Measurements from ENCODE around the gene PTRHD1. TPM values are rescaled to one million over a fixed set of nuclear protein-coding genes. Genes with fewer than 3 reads are reported as not detected.

The PTRHD1 gene
- total RNA-seq, 4 donors from 2014 or later, result 30.6 to 50.9 (median 40.5) TPM

DNA sequence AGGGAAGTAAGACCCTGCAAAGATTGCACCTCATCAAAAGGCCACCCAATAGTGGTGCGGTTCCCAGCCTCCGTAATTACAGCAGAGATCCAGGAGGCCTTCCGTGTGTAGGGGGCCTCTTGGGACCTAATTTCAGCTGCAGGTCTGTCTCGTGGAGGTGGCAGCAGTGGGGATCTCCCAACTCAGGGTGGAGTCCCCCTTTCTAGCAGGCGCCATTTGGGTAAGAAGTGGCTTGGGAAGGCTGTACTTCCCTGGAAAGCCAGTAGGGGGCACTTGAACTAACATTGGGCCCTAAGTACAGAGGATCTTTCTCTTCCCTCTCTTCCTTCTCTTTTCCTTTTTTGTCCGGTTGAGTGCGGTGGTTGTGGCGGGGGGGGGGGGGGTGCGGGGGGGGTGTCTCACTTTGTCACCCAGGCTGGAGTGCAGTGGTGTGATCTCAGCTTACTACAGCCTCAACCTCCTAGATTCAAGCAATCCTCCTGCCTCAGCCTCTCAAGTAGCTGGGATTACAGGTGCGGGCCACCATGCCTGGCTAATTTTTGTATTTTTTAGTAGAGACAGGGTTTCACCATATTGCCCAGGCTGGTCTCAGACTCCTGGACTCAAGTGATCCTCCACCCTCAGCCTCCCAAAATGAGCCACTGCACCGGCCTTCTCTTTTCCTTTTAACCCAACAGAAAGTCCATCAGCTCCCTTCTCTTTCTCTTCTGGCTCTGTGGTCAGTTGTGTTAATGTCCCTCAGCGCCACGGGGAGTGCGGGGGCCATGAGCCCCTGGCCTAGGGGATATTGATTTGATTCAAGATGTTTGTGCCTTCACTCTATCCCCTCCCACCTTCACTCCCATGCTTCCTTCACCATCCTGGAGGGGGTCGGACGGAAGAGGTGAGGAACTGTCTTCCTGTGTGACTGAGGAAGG, 32.0 kb upstream of the PTRHD1 start:
- peaks cover 0 to 5% (median 0%) of the 10 kb centered on the region in 4 donors for H3K36me3 ChIP-seq
- TF ChIP-seq, protein P1, sequence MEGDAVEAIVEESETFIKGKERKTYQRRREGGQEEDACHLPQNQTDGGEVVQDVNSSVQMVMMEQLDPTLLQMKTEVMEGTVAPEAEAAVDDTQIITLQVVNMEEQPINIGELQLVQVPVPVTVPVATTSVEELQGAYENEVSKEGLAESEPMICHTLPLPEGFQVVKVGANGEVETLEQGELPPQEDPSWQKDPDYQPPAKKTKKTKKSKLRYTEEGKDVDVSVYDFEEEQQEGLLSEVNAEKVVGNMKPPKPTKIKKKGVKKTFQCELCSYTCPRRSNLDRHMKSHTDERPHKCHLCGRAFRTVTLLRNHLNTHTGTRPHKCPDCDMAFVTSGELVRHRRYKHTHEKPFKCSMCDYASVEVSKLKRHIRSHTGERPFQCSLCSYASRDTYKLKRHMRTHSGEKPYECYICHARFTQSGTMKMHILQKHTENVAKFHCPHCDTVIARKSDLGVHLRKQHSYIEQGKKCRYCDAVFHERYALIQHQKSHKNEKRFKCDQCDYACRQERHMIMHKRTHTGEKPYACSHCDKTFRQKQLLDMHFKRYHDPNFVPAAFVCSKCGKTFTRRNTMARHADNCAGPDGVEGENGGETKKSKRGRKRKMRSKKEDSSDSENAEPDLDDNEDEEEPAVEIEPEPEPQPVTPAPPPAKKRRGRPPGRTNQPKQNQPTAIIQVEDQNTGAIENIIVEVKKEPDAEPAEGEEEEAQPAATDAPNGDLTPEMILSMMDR (IDR thresholded peaks at IDR 0.05), result peak; percentile 23 to 43 (median 38)
- no peak for TF ChIP-seq POLR2A (IDR thresholded peaks at IDR 0.05)
- 91 to 97% methylated on average over 7 to 16 of the region's 16 CpGs for WGBS, 2 donors (ENCODE audit: low coverage in 1 of 2)
- H3K4me3 ChIP-seq, result no peak overlapping the region
- no peaks in the 10 kb centered on the region for H3K9me3 ChIP-seq
- H3K4me1 ChIP-seq, result peaks cover 3 to 5% (median 5%) of the 10 kb centered on the region in 4 donors
- no peak for DNase-seq
- intact Hi-C loops (cut with DNase I; ENCODE audit: low total_unique reads) (no loop called here), in situ Hi-C loops (cut with MboI; ENCODE audit: low pct_ligation_motif_present in 1 of 4, low pct_unique_long_range_greater_than_20kb in 1 of 4, low sequenced_read_pairs in 3 of 4) (loop anchor here (5.0 to 10.0 kb wide), 2 partner anchors 410 to 418 kb away; no protein-coding TSS in a partner anchor)
- H3K27ac ChIP-seq, result no peak overlapping the region
- no peaks in the 10 kb centered on the region for H3K27me3 ChIP-seq

DNA sequence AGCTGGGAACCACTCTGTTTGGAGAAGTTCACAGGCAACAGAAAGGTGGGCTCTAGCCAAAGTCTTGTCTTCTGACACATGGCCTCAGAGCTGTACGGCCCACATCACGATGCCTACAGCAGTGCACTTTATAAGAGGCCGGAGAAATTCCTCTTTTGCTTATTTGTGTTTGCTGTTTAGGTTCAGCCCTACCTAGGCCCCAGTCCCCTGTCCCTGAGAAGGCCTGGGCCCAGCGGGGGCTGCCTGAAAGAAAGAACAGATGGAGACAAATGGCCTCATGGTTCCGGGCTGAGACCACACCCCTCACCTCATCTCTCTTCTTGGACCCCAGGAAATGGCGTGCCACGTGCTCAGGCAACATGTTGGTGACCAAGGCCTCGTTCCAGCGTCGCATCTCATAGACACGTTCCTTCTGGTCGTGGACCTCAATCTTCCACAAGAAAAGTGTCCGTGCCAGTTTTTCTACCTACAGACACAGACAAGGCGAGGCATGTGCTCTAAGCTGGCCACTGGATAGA, 30.9 kb upstream of the PTRHD1 start:
- TF ChIP-seq, protein P1 (IDR thresholded peaks at IDR 0.05), result no peak
- TF ChIP-seq POLR2AphosphoS5 (IDR thresholded peaks at IDR 0.05), result no peak
- no peak for TF ChIP-seq EP300 (IDR thresholded peaks at IDR 0.05; ENCODE audit: low read depth)
- no peak for TF ChIP-seq POLR2A (IDR thresholded peaks at IDR 0.05)
- H3K9me3 ChIP-seq, result no peaks in the 10 kb centered on the region
- peaks cover 3 to 5% (median 5%) of the 10 kb centered on the region in 4 donors for H3K4me1 ChIP-seq
- intact Hi-C loops (cut with DNase I; ENCODE audit: low total_unique reads), result no loop called here
- DNase-seq, result no peak
- H3K4me3 ChIP-seq, result no peak overlapping the region
- whole genome bisulfite sequencing, 2 donors (ENCODE audit: low coverage in 1 of 2), result 94 to 100% methylated on average over 6 to 14 of the region's 14 CpGs
- no peak overlapping the region for H3K27ac ChIP-seq
- no peaks in the 10 kb centered on the region for H3K27me3 ChIP-seq
- in situ Hi-C loops (cut with MboI; ENCODE audit: low pct_ligation_motif_present in 1 of 4, low pct_unique_long_range_greater_than_20kb in 1 of 4, low sequenced_read_pairs in 3 of 4), result loop anchor here in 3 of 4 donors (5.0 to 10.0 kb wide), 2 partner anchors 409 to 417 kb away; no protein-coding TSS in a partner anchor
- peaks cover 0 to 8% (median 0%) of the 10 kb centered on the region in 4 donors for H3K36me3 ChIP-seq

DNA sequence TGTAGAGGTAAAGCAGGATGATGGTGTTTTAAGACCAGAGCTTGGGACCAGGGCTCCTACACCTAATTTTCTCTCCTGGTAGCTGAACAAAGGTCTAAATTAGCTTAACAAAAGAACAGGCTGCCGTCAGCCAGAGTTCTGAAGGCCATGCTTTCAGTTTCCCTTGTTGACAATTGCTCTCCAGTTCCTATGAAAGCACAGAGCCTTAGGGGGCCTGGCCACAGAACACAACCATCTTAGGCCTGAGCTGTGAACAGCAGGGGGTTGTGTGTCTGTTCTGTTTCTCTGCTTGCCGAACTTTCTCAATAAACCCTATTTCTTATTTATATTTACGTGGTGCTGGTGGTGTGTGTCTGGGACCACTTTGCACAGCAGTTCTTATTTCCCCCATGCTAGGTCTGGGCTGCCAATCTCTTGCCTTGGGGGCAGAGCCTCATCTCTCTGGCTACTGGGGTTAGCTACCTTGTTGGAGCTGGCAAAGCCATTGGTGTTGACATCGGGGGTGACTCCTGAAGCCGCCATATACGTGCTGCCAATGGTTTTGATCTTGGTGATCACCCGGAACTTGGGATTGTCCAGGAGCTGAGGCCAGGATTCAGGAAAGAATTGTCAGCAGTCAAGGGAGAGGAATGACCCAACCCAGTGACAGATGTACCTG, 29.0 kb upstream of the PTRHD1 start:
- no peaks in the 10 kb centered on the region for H3K27me3 ChIP-seq
- no peak for DNase-seq
- H3K4me1 ChIP-seq, result peaks cover 0 to 2% (median 1%) of the 10 kb centered on the region in 4 donors
- in situ Hi-C loops (cut with MboI; ENCODE audit: low pct_ligation_motif_present in 1 of 4, low pct_unique_long_range_greater_than_20kb in 1 of 4, low sequenced_read_pairs in 3 of 4), result loop anchor here in 3 of 4 donors (5.0 to 10.0 kb wide), 2 partner anchors 407 to 415 kb away; no protein-coding TSS in a partner anchor
- intact Hi-C loops (cut with DNase I; ENCODE audit: low total_unique reads), result no loop called here
- 91 to 100% methylated on average over 1 to 7 of the region's 7 CpGs for WGBS, 2 donors (ENCODE audit: low coverage in 1 of 2)
- H3K4me3 ChIP-seq, result no peak overlapping the region
- H3K27ac ChIP-seq, result no peak overlapping the region
- TF ChIP-seq POLR2A (IDR thresholded peaks at IDR 0.05) (no peak), EP300 (IDR thresholded peaks at IDR 0.05; ENCODE audit: low read depth) (no peak), POLR2AphosphoS5 (IDR thresholded peaks at IDR 0.05) (no peak)
- TF ChIP-seq, protein P1 (IDR thresholded peaks at IDR 0.05), result no peak
- no peaks in the 10 kb centered on the region for H3K9me3 ChIP-seq
- peaks cover 0 to 8% (median 0%) of the 10 kb centered on the region in 4 donors for H3K36me3 ChIP-seq

DNA sequence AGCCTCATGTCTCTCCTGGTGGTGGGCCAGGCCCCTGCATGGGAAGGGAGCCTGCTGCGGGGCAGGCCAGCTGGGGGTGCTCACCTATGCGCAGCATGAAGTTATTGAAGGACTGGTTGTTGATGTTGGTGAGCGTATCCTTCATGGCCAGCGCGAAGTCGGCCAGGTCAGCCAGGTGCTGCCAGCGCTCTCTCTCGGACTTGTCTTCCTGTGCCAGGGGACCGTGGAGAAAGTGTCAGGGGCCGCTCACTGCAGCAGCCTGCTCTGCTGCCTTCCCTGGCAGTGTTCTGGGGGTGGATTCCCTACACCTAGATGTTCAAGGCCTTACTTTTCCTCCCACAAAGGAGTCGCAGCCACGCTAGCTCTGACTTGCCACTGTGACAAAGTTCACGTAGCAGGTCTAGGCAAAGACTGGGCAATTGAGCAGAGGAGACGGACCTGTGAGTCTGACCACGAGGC, 28.3 kb upstream of the PTRHD1 start:
- no peak overlapping the region for H3K4me3 ChIP-seq
- H3K27ac ChIP-seq, result no peak overlapping the region
- H3K27me3 ChIP-seq, result no peaks in the 10 kb centered on the region
- DNase-seq, result no peak
- H3K4me1 ChIP-seq, result no peaks in the 10 kb centered on the region
- in situ Hi-C loops (cut with MboI; ENCODE audit: low pct_ligation_motif_present in 1 of 4, low pct_unique_long_range_greater_than_20kb in 1 of 4, low sequenced_read_pairs in 3 of 4) (loop anchor here in 3 of 4 donors (5.0 to 10.0 kb wide), 2 partner anchors 407 to 414 kb away; no protein-coding TSS in a partner anchor), intact Hi-C loops (cut with DNase I; ENCODE audit: low total_unique reads) (no loop called here)
- TF ChIP-seq POLR2A (IDR thresholded peaks at IDR 0.05) (no peak), POLR2AphosphoS5 (IDR thresholded peaks at IDR 0.05) (no peak), EP300 (IDR thresholded peaks at IDR 0.05; ENCODE audit: low read depth) (no peak)
- TF ChIP-seq, protein P1 (IDR thresholded peaks at IDR 0.05), result no peak
- H3K36me3 ChIP-seq, result peaks cover 0 to 8% (median 0%) of the 10 kb centered on the region in 4 donors
- no peaks in the 10 kb centered on the region for H3K9me3 ChIP-seq
- 89% methylated on average over 14 of the region's 15 CpGs; no CpG with 5 or more reads in 1 of the 2 donors for WGBS, 2 donors (ENCODE audit: low coverage in 1 of 2)
